Smooth muscle cell (in vitro differentiated cells): ENCODE results near the gene PUSL1. TPM values are rescaled to one million over a fixed set of nuclear protein-coding genes. Genes with fewer than 3 reads are reported as not detected.

Experiments used
- DNase-seq: peaks from one replicate; lab custom pipeline; 2025; ENCODE audit not compliant: unreplicated experiment; lab: John Stamatoyannopoulos, UW
- H2AFZ ChIP-seq: fragments of 200-600 bp; sonication (generic); 2 replicates; pipeline ENCODE4 v1.6.0; 2016; ENCODE audit warnings: antibody characterized with exemption, low read depth, mild to moderate bottlenecking
- H3F3A ChIP-seq: fragments of 200-600 bp; sonication (generic); 2 replicates; pipeline ENCODE4 v1.6.0; 2017; ENCODE audit warnings: antibody characterized with exemption, low read depth
- H3K27ac ChIP-seq: fragments of 200-600 bp; sonication (generic); 2 replicates; pipeline ENCODE4 v1.5.1; 2016; ENCODE audit warnings: low read depth, mild to moderate bottlenecking
- H3K27me3 ChIP-seq: fragments of 200-600 bp; sonication (generic); 2 replicates; pipeline ENCODE4 v1.6.1; 2016; ENCODE audit warnings: low read depth, mild to moderate bottlenecking
- H3K36me3 ChIP-seq: fragments of 200-600 bp; sonication (generic); 2 replicates; pipeline ENCODE4 v1.5.1; 2016; ENCODE audit warnings: low read depth
- H3K4me1 ChIP-seq: fragments of 200-600 bp; sonication (generic); 2 replicates; pipeline ENCODE4 v1.5.1; 2016; ENCODE audit warnings: low read depth
- H3K4me2 ChIP-seq: fragments of 200-600 bp; sonication (generic); 2 replicates; pipeline ENCODE4 v1.6.0; 2016; ENCODE audit warnings: mild to moderate bottlenecking
- H3K4me3 ChIP-seq: fragments of 200-600 bp; sonication (generic); 2 replicates; pipeline ENCODE4 v1.5.1; 2016; ENCODE audit warnings: mild to moderate bottlenecking
- H3K79me2 ChIP-seq: fragments of 200-600 bp; sonication (generic); 2 replicates; pipeline ENCODE4 v1.6.0; 2016; ENCODE audit warnings: low read depth, mild to moderate bottlenecking
- H3K9ac ChIP-seq: fragments of 200-600 bp; sonication (generic); 2 replicates; pipeline ENCODE4 v1.6.0; 2016; ENCODE audit warnings: low read depth
- H3K9me3 ChIP-seq: fragments of 200-600 bp; sonication (generic); replicated peaks from 2 replicates; pipeline ENCODE4 v1.5.1; 2016; ENCODE audit warnings: low read depth
- H4K20me1 ChIP-seq: fragments of 200-600 bp; sonication (generic); 2 replicates; pipeline ENCODE4 v1.6.0; 2016; ENCODE audit warnings: low read depth
- CTCF ChIP-seq: fragments of 200-600 bp; sonication (generic); IDR thresholded peaks from 2 replicates; pipeline ENCODE4 v1.5.1; 2017; ENCODE audit warnings: borderline replicate concordance, mild to moderate bottlenecking, antibody characterized with exemption; ENCODE audit not compliant: insufficient read depth, poor library complexity, severe bottlenecking
- WGBS: methylation state at CpG from one replicate; pipeline ENCODE4 v1.1.7; 2016; ENCODE audit warnings: low lambda C conversion rate; 5-methylcytosine and 5-hydroxymethylcytosine counted together
- polyA plus RNA-seq: library from polyadenylated mRNA; unstranded; fragments of >200 nt; fragmentation: Nextera tagmentation; extraction: Ambion mirVana; gene quantifications from 2 replicates; pipeline ENCODE4 v1.2.1, GENCODE V29; 2016
- total RNA-seq: library from RNA; depleted of rRNA; stranded (reverse); fragments of >200 nt; gene quantifications from 2 replicates; pipeline ENCODE4 v1.2.3, GENCODE V29; 2014

Gene PUSL1
- total and polyA plus RNA-seq, 2 experiments from 2014 or later = 16.7 to 31.4 TPM

- H4K20me1 ChIP-seq = peaks cover 57% of the 10 kb centered on the region
- H3K27me3 ChIP-seq = no peaks in the 10 kb centered on the region
- no peaks in the 10 kb centered on the region for H3F3A ChIP-seq
- no peak overlapping the region for H3K27ac ChIP-seq
- peaks cover 28% of the 10 kb centered on the region for H3K79me2 ChIP-seq
- H3K9ac ChIP-seq = no peak overlapping the region
- H3K36me3 ChIP-seq = no peaks in the 10 kb centered on the region
- no peak for TF ChIP-seq CTCF
- H3K4me1 ChIP-seq = no peaks in the 10 kb centered on the region
- no peak for DNase-seq
- no peak overlapping the region for H3K4me3 ChIP-seq
- no peak overlapping the region for H2AFZ ChIP-seq
- H3K4me2 ChIP-seq = no peak overlapping the region
- H3K9me3 ChIP-seq = no peaks in the 10 kb centered on the region
- 95% methylated on average over 33 of the region's 36 CpGs for WGBS
These were observed 32.6 kb downstream of the PUSL1 start for GRCh38 chr1:1340791-1341548.

- Histone ChIP-seq H3K79me2 (peaks cover 34% of the 10 kb centered on the region), H3K9ac (no peak overlapping the region), H3K36me3 (no peaks in the 10 kb centered on the region), H3K4me2 (no peak overlapping the region), H4K20me1 (peaks cover 63% of the 10 kb centered on the region), H3K27ac (no peak overlapping the region), H3K4me3 (no peak overlapping the region), H3F3A (no peaks in the 10 kb centered on the region), H3K9me3 (no peaks in the 10 kb centered on the region), H3K27me3 (no peaks in the 10 kb centered on the region), H2AFZ (no peak overlapping the region), H3K4me1 (no peaks in the 10 kb centered on the region)
- 98% methylated on average over 17 of the region's 17 CpGs for WGBS
- no peak for DNase-seq
- TF ChIP-seq CTCF = no peak
These were observed 33.2 kb downstream of the PUSL1 start for GRCh38 chr1:1341549-1342021.

- no peaks in the 10 kb centered on the region for H3K9me3 ChIP-seq
- H3K36me3 ChIP-seq = no peaks in the 10 kb centered on the region
- no peaks in the 10 kb centered on the region for H3F3A ChIP-seq
- H4K20me1 ChIP-seq = peaks cover 69% of the 10 kb centered on the region
- no peak overlapping the region for H2AFZ ChIP-seq
- TF ChIP-seq CTCF = no peak
- H3K4me3 ChIP-seq = no peak overlapping the region
- no peaks in the 10 kb centered on the region for H3K27me3 ChIP-seq
- no peaks in the 10 kb centered on the region for H3K4me1 ChIP-seq
- H3K27ac ChIP-seq = no peak overlapping the region
- 96% methylated on average over 23 of the region's 28 CpGs for WGBS
- peaks cover 39% of the 10 kb centered on the region for H3K79me2 ChIP-seq
- no peak overlapping the region for H3K4me2 ChIP-seq
- DNase-seq = no peak
- H3K9ac ChIP-seq = no peak overlapping the region
These were observed 33.7 kb downstream of the PUSL1 start for GRCh38 chr1:1342061-1342562.
